ENCODE results near the gene FAM171A2. TPM values are rescaled to one million over a fixed set of nuclear protein-coding genes. Genes with fewer than 3 reads are reported as not detected.
"Not testable (repeated sequence)": the region's sequence is repeated elsewhere in the genome, so short reads cannot be mapped to it uniquely, and the experiment has no call there.

The FAM171A2 gene
- total RNA-seq, 1 experiment from 2014 or later: 9.3 TPM

GRCh38 chr17:44343510-44344209 is 20.0 kb downstream of the FAM171A2 start:
- no peak overlapping the region for H3K4me3 ChIP-seq
- no peak for DNase-seq
- no peaks in the 10 kb centered on the region for H3K9me3 ChIP-seq
- H3K27me3 ChIP-seq: no peaks in the 10 kb centered on the region
- H3K36me3 ChIP-seq: no peaks in the 10 kb centered on the region

GRCh38 chr17:44340553-44340952 is 23.1 kb downstream of the FAM171A2 start:
- not testable (repeated sequence) for H3K4me3 ChIP-seq, DNase-seq, H3K36me3 ChIP-seq, H3K9me3 ChIP-seq, H3K27me3 ChIP-seq

GRCh38 chr17:44338702-44339101 is 25.0 kb downstream of the FAM171A2 start:
- peak; percentile 57 for DNase-seq
- no peak overlapping the region for H3K4me3 ChIP-seq
- H3K27me3 ChIP-seq: no peaks in the 10 kb centered on the region
- no peaks in the 10 kb centered on the region for H3K36me3 ChIP-seq
- H3K9me3 ChIP-seq: no peaks in the 10 kb centered on the region

- DNase-seq: no peak
- Histone ChIP-seq H3K9me3 (no peaks in the 10 kb centered on the region), H3K4me3 (no peak overlapping the region), H3K36me3 (no peaks in the 10 kb centered on the region), H3K27me3 (no peaks in the 10 kb centered on the region)
Measured at GRCh38 chr17:44335968-44336367, 27.7 kb downstream of the FAM171A2 start.

GRCh38 chr17:44335564-44335963 is 28.1 kb downstream of the FAM171A2 start:
- Histone ChIP-seq H3K36me3 (no peaks in the 10 kb centered on the region), H3K4me3 (no peak overlapping the region), H3K9me3 (no peaks in the 10 kb centered on the region), H3K27me3 (no peaks in the 10 kb centered on the region)
- DNase-seq: no peak

- Histone ChIP-seq H3K9me3 (no peaks in the 10 kb centered on the region), H3K36me3 (no peaks in the 10 kb centered on the region), H3K27me3 (no peaks in the 10 kb centered on the region), H3K4me3 (no peak overlapping the region)
- DNase-seq: no peak
Measured at GRCh38 chr17:44334727-44335126, 28.9 kb downstream of the FAM171A2 start.

GRCh38 chr17:44334315-44334714 is 29.3 kb downstream of the FAM171A2 start:
- no peaks in the 10 kb centered on the region for H3K36me3 ChIP-seq
- no peaks in the 10 kb centered on the region for H3K27me3 ChIP-seq
- no peaks in the 10 kb centered on the region for H3K9me3 ChIP-seq
- no peak for DNase-seq
- H3K4me3 ChIP-seq: no peak overlapping the region

GRCh38 chr17:44333371-44333770 is 30.3 kb downstream of the FAM171A2 start:
- H3K4me3 ChIP-seq: no peak overlapping the region
- H3K36me3 ChIP-seq: no peaks in the 10 kb centered on the region
- H3K9me3 ChIP-seq: no peaks in the 10 kb centered on the region
- H3K27me3 ChIP-seq: no peaks in the 10 kb centered on the region
- DNase-seq: no peak

GRCh38 chr17:44331249-44331760 is 32.3 kb downstream of the FAM171A2 start:
- no peaks in the 10 kb centered on the region for H3K9me3 ChIP-seq
- H3K27me3 ChIP-seq: no peaks in the 10 kb centered on the region
- no peaks in the 10 kb centered on the region; the same call in 1 of the 2 replicates for H3K36me3 ChIP-seq
- no peak overlapping the region for H3K4me3 ChIP-seq
- no peak for DNase-seq

GRCh38 chr17:44330263-44330662 is 33.4 kb downstream of the FAM171A2 start:
- not testable (repeated sequence) for H3K4me3 ChIP-seq, H3K27me3 ChIP-seq, H3K36me3 ChIP-seq, DNase-seq, H3K9me3 ChIP-seq

- DNase-seq, H3K36me3 ChIP-seq, H3K9me3 ChIP-seq, H3K27me3 ChIP-seq, H3K4me3 ChIP-seq: not testable (repeated sequence)
Measured at GRCh38 chr17:44329516-44329915, 34.1 kb downstream of the FAM171A2 start.

GRCh38 chr17:44327715-44328449 is 35.8 kb downstream of the FAM171A2 start:
- no peak overlapping the region for H3K4me3 ChIP-seq
- H3K9me3 ChIP-seq: no peaks in the 10 kb centered on the region
- no peaks in the 10 kb centered on the region for H3K27me3 ChIP-seq
- no peak for DNase-seq
- H3K36me3 ChIP-seq: peaks cover 9% of the 10 kb centered on the region

- Histone ChIP-seq H3K36me3 (peaks cover 16% of the 10 kb centered on the region), H3K9me3 (no peaks in the 10 kb centered on the region), H3K27me3 (no peaks in the 10 kb centered on the region), H3K4me3 (peak overlapping the region; percentile 17)
- DNase-seq: peak; percentile 99
Measured at GRCh38 chr17:44326861-44327444, 36.7 kb downstream of the FAM171A2 start.

- peaks cover 38% of the 10 kb centered on the region for H3K36me3 ChIP-seq
- H3K4me3 ChIP-seq: peak within 1 kb of the TSS; percentile 81
- no peaks in the 10 kb centered on the region for H3K27me3 ChIP-seq
- DNase-seq: peak; percentile 95
- H3K9me3 ChIP-seq: no peaks in the 10 kb centered on the region
Measured at GRCh38 chr17:44324571-44325275, 38.9 kb downstream of the FAM171A2 start, which contains the start of gene SLC25A39. TSS of gene SLC25A39 (minus strand) at chr17:44324823. CDS start at chr17:44323562, 1,261 bp downstream.

GRCh38 chr17:44324092-44324570 is 39.5 kb downstream of the FAM171A2 start:
- Histone ChIP-seq H3K9me3 (no peaks in the 10 kb centered on the region), H3K27me3 (no peaks in the 10 kb centered on the region), H3K4me3 (peak overlapping the region; percentile 81), H3K36me3 (peaks cover 43% of the 10 kb centered on the region)
- DNase-seq: peak; percentile 25

GRCh38 chr17:44323359-44324091 is 40.1 kb downstream of the FAM171A2 start:
- Histone ChIP-seq H3K4me3 (peak overlapping the region; percentile 81), H3K36me3 (peaks cover 43% of the 10 kb centered on the region), H3K9me3 (no peaks in the 10 kb centered on the region), H3K27me3 (no peaks in the 10 kb centered on the region)
- DNase-seq: peak; percentile 22
